Measurements from ENCODE around the gene OPA3. TPM values are rescaled to one million over a fixed set of nuclear protein-coding genes. Genes with fewer than 3 reads are reported as not detected.

Gene OPA3
- total RNA-seq, 1 experiment from 2014 or later, result 15.2 TPM

DNA sequence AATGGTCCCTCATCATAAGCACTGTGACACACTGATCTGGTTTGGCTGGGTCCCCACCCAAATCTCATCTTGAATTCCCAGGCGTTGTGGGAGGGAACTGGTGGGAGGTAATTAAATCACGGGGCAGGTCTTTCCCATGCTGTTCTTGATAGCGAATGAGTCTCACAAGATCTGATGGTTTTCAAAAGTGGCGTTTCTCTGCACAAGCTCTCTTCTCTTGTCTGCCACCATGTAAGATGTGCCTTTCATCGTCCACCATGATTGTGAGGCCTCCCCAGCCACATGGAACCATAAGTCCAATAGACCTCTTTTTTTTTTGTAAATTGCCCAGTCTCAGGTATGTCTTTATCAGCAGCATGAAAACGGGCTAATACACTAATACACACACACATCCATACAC, 24.3 kb upstream of the OPA3 start:
- intact Hi-C loops (cut with micrococcal nuclease; ENCODE audit: unreplicated experiment), result no loop called here
- Histone ChIP-seq H4K20me1 (ENCODE audit: insufficient read depth) (no peaks in the 10 kb centered on the region), H3F3A (ENCODE audit: insufficient read depth, low read depth) (peaks cover 13% of the 10 kb centered on the region), H2AFZ (no peak overlapping the region), H3K9me2 (ENCODE audit: insufficient read depth) (no peaks in the 10 kb centered on the region), H3K36me3 (ENCODE audit: low read depth) (no peaks in the 10 kb centered on the region; the same call in 1 of the 2 replicates), H3K9me3 (ENCODE audit: insufficient read depth, low read depth) (no peaks in the 10 kb centered on the region), H3K4me2 (no peak overlapping the region), H3K27ac (no peak overlapping the region), H3K79me2 (ENCODE audit: low read depth) (no peaks in the 10 kb centered on the region), H3K4me3 (no peak overlapping the region), H3K4me1 (replicated peaks; ENCODE audit: insufficient read depth) (peaks cover 5% of the 10 kb centered on the region), H3K27me3 (ENCODE audit: insufficient read depth, low read depth) (no peaks in the 10 kb centered on the region)
- no TSS peak for BruUV-seq (replicated peaks)
- POLR2A ChIA-PET (ENCODE audit: unreplicated experiment), result no interaction called here
- DNase-seq, result no peak
- CTCF ChIA-PET, result no interaction called here
- TF ChIP-seq EZH2 (IDR thresholded peaks at IDR 0.05; ENCODE audit: low read depth), result no peak
- TF ChIP-seq, protein P1, sequence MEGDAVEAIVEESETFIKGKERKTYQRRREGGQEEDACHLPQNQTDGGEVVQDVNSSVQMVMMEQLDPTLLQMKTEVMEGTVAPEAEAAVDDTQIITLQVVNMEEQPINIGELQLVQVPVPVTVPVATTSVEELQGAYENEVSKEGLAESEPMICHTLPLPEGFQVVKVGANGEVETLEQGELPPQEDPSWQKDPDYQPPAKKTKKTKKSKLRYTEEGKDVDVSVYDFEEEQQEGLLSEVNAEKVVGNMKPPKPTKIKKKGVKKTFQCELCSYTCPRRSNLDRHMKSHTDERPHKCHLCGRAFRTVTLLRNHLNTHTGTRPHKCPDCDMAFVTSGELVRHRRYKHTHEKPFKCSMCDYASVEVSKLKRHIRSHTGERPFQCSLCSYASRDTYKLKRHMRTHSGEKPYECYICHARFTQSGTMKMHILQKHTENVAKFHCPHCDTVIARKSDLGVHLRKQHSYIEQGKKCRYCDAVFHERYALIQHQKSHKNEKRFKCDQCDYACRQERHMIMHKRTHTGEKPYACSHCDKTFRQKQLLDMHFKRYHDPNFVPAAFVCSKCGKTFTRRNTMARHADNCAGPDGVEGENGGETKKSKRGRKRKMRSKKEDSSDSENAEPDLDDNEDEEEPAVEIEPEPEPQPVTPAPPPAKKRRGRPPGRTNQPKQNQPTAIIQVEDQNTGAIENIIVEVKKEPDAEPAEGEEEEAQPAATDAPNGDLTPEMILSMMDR (conservative IDR thresholded peaks at IDR 0.05), result no peak

DNA sequence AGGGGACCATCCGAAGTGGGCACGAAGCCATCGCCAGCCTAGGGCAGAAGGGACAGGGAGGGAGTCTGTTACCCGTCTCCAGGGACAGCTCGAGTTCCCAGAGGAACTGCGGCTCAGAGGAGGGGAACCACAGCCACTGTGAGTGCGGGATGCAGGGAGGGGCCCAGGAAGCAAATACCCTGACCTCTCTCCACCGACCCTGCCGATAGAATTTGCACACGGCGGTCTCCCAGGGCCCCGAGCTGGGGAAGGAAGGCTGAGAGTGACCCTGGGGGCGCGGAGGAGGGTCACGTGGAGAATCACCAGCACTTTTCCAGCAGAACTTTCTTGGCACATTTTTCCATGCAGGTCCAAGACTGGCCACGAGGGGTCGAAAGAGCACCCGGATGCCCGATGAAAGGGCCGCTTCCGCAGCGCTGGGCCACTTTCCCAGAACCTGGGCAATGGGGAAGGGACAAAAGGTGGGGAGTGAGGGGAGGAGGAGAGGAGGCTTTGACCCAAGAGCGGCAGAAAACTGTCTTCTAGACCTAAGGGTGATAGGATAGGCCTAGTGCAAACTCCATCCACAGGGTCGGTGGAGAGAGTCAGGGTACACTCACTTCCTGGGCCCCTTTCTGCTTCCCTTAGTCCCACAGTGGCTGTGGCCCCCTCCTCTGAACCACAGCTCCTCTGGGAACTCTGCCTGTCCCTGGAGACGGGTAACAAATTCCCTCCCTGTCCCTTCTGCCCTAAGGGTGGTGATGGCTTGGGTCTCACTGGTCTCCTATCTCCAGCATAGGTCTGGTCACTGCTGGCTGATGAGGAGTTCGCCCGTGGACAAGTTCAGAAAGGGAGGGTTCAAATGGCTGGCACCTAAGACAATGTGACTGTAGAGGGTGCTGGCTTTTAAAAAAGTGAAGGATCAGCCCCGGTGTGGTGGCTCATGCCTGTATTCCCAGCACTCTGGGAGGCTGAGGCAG, 22.7 kb upstream of the OPA3 start:
- no peaks in the 10 kb centered on the region for H3K36me3 ChIP-seq (ENCODE audit: low read depth)
- TF ChIP-seq EZH2 (IDR thresholded peaks at IDR 0.05; ENCODE audit: low read depth), result no peak
- TF ChIP-seq, protein P1 (conservative IDR thresholded peaks at IDR 0.05), result peak; percentile 96
- peak overlapping the region; percentile 39; the same call in 1 of the 2 replicates for H2AFZ ChIP-seq
- peak overlapping the region; percentile 52 for H3K4me2 ChIP-seq
- ChIA-PET POLR2A (ENCODE audit: unreplicated experiment) (no interaction called here), CTCF (interaction anchor here (0.6 kb wide), 1 partner anchor 28 kb away, joined by 3 read pairs; no protein-coding TSS in a partner anchor)
- no peaks in the 10 kb centered on the region for H3K9me2 ChIP-seq (ENCODE audit: insufficient read depth)
- H3K27me3 ChIP-seq (ENCODE audit: insufficient read depth, low read depth), result peaks cover 2% of the 10 kb centered on the region; the same call in 1 of the 2 replicates
- no peak overlapping the region for H3K27ac ChIP-seq
- BruUV-seq (replicated peaks), result no TSS peak
- no peaks in the 10 kb centered on the region for H3K9me3 ChIP-seq (ENCODE audit: insufficient read depth, low read depth)
- no peak overlapping the region for H3K4me3 ChIP-seq
- H3K79me2 ChIP-seq (ENCODE audit: low read depth), result no peaks in the 10 kb centered on the region
- H3F3A ChIP-seq (ENCODE audit: insufficient read depth, low read depth), result no peaks in the 10 kb centered on the region
- peak; percentile 50 to 66 for DNase-seq
- intact Hi-C loops (cut with micrococcal nuclease; ENCODE audit: unreplicated experiment), result loop anchor here (2.0 kb wide), 1 partner anchor 35 kb away; no protein-coding TSS in a partner anchor
- H4K20me1 ChIP-seq (ENCODE audit: insufficient read depth), result no peaks in the 10 kb centered on the region
- no peaks in the 10 kb centered on the region for H3K4me1 ChIP-seq (replicated peaks; ENCODE audit: insufficient read depth)

DNA sequence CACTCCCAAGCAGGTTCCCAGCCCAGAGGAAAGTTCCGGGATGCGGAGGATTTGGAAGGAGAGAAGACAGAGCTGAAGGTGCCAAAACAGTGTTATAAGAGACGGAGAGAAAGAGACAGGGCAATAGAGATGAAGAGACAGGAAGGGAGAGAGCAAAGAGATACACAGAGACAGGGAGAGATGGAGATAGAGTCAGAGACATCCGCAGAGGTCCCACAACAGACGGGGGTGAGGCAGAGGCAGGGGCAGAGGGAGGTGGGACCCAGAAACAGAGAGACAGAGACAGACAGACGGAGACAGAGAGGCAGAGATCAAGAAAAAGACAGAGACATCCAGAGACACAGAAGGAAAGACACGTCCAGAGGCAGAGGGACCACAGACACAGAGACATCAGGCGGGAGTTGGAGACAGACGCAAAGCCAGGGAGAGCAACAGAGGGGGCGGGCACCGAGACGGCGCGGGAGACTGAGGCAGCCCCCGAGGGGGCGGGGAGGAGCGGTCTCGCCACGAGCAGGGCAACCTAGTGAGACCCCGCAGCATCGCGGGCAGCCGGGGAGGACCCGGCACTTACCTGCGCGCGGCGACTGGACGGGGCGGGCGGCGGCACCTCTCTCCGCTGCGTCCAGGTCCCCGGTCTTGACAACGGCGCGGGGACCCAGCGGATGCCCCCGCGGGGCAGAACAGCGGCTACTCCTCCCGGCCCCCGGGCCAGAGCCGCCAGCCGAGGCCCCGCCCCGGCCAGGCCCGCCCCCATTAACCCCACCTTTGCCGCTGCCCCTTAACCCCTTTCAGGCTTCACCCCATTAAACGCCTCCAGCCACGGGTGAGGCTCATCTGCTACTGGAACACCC, 17.1 kb upstream of the OPA3 start, which contains the start of gene GPR4:
TSS of gene GPR4 (minus strand) at position 689 of the 851 bp plus-strand sequence. CDS start 10,346 bp downstream, outside the sequence.
- no peaks in the 10 kb centered on the region for H4K20me1 ChIP-seq (ENCODE audit: insufficient read depth)
- H3K79me2 ChIP-seq (ENCODE audit: low read depth), result no peaks in the 10 kb centered on the region
- peaks cover 7% of the 10 kb centered on the region; the same call in 1 of the 2 replicates for H3K4me1 ChIP-seq (replicated peaks; ENCODE audit: insufficient read depth)
- peak in 1 of 2 experiments; percentile 6 for DNase-seq
- no peaks in the 10 kb centered on the region for H3K36me3 ChIP-seq (ENCODE audit: low read depth)
- no peaks in the 10 kb centered on the region for H3F3A ChIP-seq (ENCODE audit: insufficient read depth, low read depth)
- H3K9me2 ChIP-seq (ENCODE audit: insufficient read depth), result no peaks in the 10 kb centered on the region
- no TSS peak for BruUV-seq (replicated peaks)
- CTCF ChIA-PET, result no interaction called here
- H3K4me2 ChIP-seq, result no peak within 1 kb of the TSS
- no peak within 1 kb of the TSS for H2AFZ ChIP-seq
- POLR2A ChIA-PET (ENCODE audit: unreplicated experiment), result interaction anchor here (0.6 kb wide), 1 partner anchor 41 kb away, joined by 4 read pairs; no protein-coding TSS in a partner anchor
- no peak within 1 kb of the TSS for H3K27ac ChIP-seq
- H3K9me3 ChIP-seq (ENCODE audit: insufficient read depth, low read depth), result no peaks in the 10 kb centered on the region
- peaks cover 53% of the 10 kb centered on the region for H3K27me3 ChIP-seq (ENCODE audit: insufficient read depth, low read depth)
- H3K4me3 ChIP-seq, result no peak within 1 kb of the TSS
- no peak for TF ChIP-seq EZH2 (IDR thresholded peaks at IDR 0.05; ENCODE audit: low read depth)
- TF ChIP-seq, protein P1 (conservative IDR thresholded peaks at IDR 0.05), result no peak
- intact Hi-C loops (cut with micrococcal nuclease; ENCODE audit: unreplicated experiment), result no loop called here

Data from PC-9 (cell line).